ENCODE measurements around the gene TC2N.
"Not testable (repeated sequence)": the region's sequence is repeated elsewhere in the genome, so short reads cannot be mapped to it uniquely, and the experiment has no call there.

Gene TC2N

DNA sequence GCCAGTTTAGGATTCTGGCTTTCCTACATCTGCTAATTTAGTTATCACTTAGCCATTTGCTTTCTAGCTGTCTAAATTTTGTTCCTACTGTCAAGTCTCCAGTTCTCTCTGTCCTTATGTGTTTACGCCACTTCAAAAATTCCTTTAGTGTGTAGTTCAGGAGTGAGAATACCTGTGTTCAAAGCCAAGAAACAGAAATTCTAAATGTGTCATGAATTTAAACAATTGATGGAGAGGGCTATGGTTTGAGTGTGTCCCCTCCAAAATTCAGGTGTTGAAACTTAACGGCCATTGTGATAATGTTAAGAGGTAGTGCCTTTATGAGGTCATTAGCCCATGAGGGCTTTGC lies 124.1 kb downstream of the TC2N start:
- DNase-seq (ENCODE audit: extremely low read depth, low read depth), result no peak
- H3K4me3 ChIP-seq (replicated peaks; ENCODE audit: low read depth, low read length), result no peak overlapping the region
- TF ChIP-seq, protein P1, sequence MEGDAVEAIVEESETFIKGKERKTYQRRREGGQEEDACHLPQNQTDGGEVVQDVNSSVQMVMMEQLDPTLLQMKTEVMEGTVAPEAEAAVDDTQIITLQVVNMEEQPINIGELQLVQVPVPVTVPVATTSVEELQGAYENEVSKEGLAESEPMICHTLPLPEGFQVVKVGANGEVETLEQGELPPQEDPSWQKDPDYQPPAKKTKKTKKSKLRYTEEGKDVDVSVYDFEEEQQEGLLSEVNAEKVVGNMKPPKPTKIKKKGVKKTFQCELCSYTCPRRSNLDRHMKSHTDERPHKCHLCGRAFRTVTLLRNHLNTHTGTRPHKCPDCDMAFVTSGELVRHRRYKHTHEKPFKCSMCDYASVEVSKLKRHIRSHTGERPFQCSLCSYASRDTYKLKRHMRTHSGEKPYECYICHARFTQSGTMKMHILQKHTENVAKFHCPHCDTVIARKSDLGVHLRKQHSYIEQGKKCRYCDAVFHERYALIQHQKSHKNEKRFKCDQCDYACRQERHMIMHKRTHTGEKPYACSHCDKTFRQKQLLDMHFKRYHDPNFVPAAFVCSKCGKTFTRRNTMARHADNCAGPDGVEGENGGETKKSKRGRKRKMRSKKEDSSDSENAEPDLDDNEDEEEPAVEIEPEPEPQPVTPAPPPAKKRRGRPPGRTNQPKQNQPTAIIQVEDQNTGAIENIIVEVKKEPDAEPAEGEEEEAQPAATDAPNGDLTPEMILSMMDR (IDR thresholded peaks at IDR 0.05; ENCODE audit: low read depth, low read length, missing control alignments), result no peak

DNA sequence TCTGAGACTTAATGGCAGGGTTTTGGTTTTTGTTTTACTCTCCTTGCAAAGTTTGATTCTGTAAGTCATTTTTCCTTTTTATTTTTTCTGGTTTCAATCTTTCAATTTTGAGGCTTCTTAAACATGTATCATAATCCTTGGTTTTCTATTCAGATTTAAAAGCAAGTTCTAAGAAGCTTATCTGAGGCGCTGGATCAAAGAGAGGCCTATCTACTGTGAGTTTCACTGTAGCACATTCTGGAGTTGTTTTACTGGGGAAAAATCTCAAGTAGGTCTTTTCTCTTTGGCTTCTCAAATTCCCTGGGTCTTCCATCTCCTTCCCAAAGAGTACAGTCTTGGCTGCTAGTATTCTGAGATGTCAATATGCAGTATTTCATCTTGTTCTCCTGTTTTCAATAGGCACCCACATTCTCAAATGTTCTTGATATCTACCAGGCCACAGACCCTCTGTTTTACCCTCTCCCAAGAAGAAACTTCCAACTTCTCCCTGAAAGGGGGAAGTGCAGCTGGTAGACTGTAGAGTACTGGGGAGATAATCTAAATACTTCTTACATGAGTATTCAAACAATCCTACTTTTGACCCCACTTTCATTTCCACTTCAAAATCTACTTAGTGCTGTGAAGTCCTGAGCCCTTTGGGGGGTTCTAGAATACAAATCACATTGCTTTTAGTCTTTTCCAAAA lies 124.6 kb downstream of the TC2N start:
- TF ChIP-seq, protein P1 (IDR thresholded peaks at IDR 0.05; ENCODE audit: low read depth, low read length, missing control alignments), result no peak
- no peak overlapping the region for H3K4me3 ChIP-seq (replicated peaks; ENCODE audit: low read depth, low read length)

DNA sequence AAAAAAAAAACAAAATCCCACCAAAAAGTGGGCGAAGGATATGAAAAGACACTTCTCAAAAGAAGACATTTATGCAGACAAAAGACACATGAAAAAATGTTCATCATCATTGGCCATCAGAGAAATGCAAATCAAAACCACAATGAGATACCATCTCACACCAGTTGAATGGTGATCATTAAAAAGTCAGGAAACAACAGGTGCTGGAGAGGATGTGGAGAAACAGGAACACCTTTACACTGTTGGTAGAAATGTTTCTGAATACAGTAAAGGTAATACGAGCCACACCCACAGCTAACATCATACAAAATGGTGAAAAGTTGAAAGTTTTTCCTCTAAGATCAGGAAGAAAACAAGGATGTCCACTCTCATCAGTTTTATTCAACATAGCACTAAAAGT lies 127.5 kb downstream of the TC2N start:
- H3K4me3 ChIP-seq (replicated peaks; ENCODE audit: low read depth, low read length); DNase-seq (ENCODE audit: extremely low read depth, low read depth): not testable (repeated sequence)

More for the DNA sequence above, 124.6 kb downstream of the TC2N start:
- no peak for DNase-seq (ENCODE audit: extremely low read depth, low read depth)

DNA sequence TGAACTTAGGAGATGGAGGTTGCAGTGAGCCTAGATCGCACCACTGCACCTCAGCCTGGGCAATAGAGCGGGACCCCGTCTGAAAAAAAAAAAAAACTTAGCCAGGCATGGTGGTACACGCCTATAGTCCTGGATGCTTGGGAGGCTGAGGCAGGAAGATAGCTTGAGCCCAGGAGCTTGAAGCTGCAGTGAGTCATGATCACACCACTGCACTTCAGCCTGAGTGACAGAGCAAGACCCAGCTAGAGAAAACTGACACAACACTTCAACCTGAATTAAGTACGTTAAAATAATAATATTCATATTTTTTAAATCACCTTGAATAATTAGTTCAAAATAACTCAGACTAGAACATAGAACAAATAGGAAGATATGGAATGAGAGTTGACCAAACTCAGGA lies 129.7 kb downstream of the TC2N start:
- TF ChIP-seq, protein P1 (IDR thresholded peaks at IDR 0.05; ENCODE audit: low read depth, low read length, missing control alignments), result no peak
- no peak overlapping the region for H3K4me3 ChIP-seq (replicated peaks; ENCODE audit: low read depth, low read length)
- no peak for DNase-seq (ENCODE audit: extremely low read depth, low read depth)

DNA sequence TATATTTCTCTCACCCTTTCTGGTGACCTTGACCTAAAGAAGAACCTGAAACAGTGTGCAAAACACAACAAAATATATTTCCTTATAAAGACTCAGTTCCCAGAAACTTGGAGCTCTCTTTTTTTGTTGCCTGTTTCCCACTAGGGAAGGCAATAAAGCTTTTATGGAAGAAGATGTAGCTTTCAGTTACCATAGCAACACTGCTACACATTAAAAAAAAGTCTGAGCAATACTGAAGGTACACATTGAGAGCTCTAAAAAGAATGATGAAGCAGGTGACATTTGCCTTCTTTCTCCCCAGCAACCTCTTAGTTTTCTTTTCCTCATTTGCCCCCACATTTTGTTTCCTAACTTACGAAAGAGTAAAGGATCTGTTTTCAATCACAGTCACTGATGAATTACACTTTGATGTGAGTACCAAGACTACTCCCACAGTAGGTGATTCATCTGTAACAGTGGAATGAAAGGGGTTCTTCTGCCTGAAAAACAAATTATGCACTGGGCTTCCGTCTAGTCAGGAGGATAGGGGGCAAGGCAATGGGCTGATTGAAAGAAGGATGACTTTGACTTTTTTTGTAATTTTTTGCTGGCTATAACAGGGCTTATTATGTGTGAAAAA lies 134.4 kb downstream of the TC2N start:
- TF ChIP-seq, protein P1 (IDR thresholded peaks at IDR 0.05; ENCODE audit: low read depth, low read length, missing control alignments), result no peak
- DNase-seq (ENCODE audit: extremely low read depth, low read depth), result no peak
- H3K4me3 ChIP-seq (replicated peaks; ENCODE audit: low read depth, low read length), result no peak overlapping the region

DNA sequence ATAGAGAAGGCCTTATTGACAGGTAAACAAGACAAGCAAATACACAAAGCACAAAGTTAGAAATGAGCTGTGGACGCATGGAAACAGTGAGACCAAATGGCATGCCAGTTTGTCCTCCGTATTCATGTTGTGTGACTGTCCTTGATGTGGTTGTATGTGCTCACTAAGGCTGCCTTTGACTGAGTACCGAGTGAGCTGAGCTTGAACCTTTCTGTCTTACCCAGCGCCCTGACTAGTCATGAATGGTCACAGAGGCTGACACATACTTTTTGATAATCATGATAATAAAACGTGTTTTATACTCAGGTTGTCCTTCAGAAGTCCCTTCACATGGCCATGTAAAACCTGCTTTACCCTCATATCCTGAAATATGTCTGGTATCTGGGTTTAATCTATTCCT lies 134.9 kb downstream of the TC2N start:
- no peak for DNase-seq (ENCODE audit: extremely low read depth, low read depth)
- TF ChIP-seq, protein P1 (IDR thresholded peaks at IDR 0.05; ENCODE audit: low read depth, low read length, missing control alignments), result no peak
- H3K4me3 ChIP-seq (replicated peaks; ENCODE audit: low read depth, low read length), result no peak overlapping the region

DNA sequence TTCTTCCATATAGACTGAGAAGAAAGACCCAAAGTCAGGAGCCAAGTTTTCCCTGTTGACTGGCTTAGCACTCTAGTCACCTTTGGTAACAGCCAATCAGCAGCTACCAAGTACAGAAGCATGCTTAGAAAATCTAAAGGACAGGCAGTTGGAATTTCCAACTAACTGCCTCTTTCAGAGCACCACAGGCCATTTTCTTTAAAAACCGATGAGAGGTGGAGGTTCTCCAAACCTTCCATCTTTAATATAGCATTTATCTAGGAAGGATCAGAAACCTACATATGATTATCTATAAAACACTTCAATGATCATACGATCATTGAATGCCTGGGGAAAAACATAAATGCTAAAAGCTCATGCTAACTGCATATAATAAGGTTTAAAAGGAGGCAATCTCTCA lies 135.3 kb downstream of the TC2N start, which contains the start of gene CATSPERB:
Gene CATSPERB (minus strand): TSS at position 101 of the 400 bp plus-strand sequence. CDS start 2,607 bp downstream, outside the sequence.
- DNase-seq (ENCODE audit: extremely low read depth, low read depth), result no peak
- no peak within 1 kb of the TSS for H3K4me3 ChIP-seq (replicated peaks; ENCODE audit: low read depth, low read length)
- TF ChIP-seq, protein P1 (IDR thresholded peaks at IDR 0.05; ENCODE audit: low read depth, low read length, missing control alignments), result no peak
